Ascending aorta (tissue), 2 donors: ENCODE results near the gene NCAPG2. TPM values are rescaled to one million over a fixed set of nuclear protein-coding genes. Genes with fewer than 3 reads are reported as not detected.

Experiments used
- DNase-seq, 2 donors: peaks; one replicate each; pipeline ENCODE4 v3.0.0-alpha.2; 2019; ENCODE audit warnings: low spot score in 2 of 2
- H3K27ac ChIP-seq, 2 donors: fragments of 200-600 bp; sonication (generic); one replicate each; pipeline ENCODE4 v1.5.1; 2016 to 2017; ENCODE audit warnings: mild to moderate bottlenecking in 1 of 2
- H3K27me3 ChIP-seq: fragments of 200-600 bp; sonication (generic); one replicate; pipeline ENCODE4 v1.5.1; 2017
- H3K36me3 ChIP-seq, 2 donors: fragments of 200-600 bp; sonication (generic); one replicate each; pipeline ENCODE4 v1.5.1; 2016
- H3K4me1 ChIP-seq, 2 donors: fragments of 200-600 bp; sonication (generic); one replicate each; pipeline ENCODE4 v1.5.1; 2016 to 2017; ENCODE audit warnings: mild to moderate bottlenecking in 1 of 2
- H3K4me3 ChIP-seq, 2 donors: fragments of 200-600 bp; sonication (generic); one replicate each; pipeline ENCODE4 v1.5.1; 2016 to 2017; ENCODE audit warnings: mild to moderate bottlenecking in 1 of 2
- H3K9me3 ChIP-seq, 2 donors: fragments of 200-600 bp; sonication (generic); one replicate each; pipeline ENCODE4 v1.5.1; 2016
- CTCF ChIP-seq, 3 experiments: fragments of 200-600 bp in 2 of 3; fragments of 450-650 bp in 1 of 3; sonication (generic) in 2 of 3; IDR thresholded peaks; one replicate each; pipeline ENCODE4 v1.5.1; 2016 to 2019; ENCODE audit warnings: antibody characterized with exemption in 3 of 3, mild to moderate bottlenecking in 1 of 3, moderate library complexity in 1 of 3
- intact Hi-C: fragments of 100-400 bp; cut with DNase I; formaldehyde crosslinking; loops from one replicate; pipeline ENCODE4 v1.15.1; 2023
- total RNA-seq: library from RNA; depleted of rRNA; stranded (reverse); fragments of >200 nt; gene quantifications from one replicate; pipeline ENCODE4 v1.1.0, GENCODE V29; 2016

NCAPG2 gene
- total RNA-seq, 1 donor from 2014 or later, result 1.6 TPM

GRCh38 chr7:158601090-158601489, 103.5 kb downstream of the NCAPG2 start:
- H3K27ac ChIP-seq, result no peak overlapping the region
- intact Hi-C loops, result no loop called here
- TF ChIP-seq CTCF (IDR thresholded peaks at IDR 0.05), result no peak

GRCh38 chr7:158596745-158597144, 107.9 kb downstream of the NCAPG2 start:
- intact Hi-C loops, result no loop called here
- H3K4me3 ChIP-seq, result no peak overlapping the region
- no peak for DNase-seq
- TF ChIP-seq CTCF (IDR thresholded peaks at IDR 0.05), result no peak
- H3K27ac ChIP-seq, result no peak overlapping the region
- peaks cover 0 to 9% of the 10 kb centered on the region in 2 donors for H3K9me3 ChIP-seq
- no peaks in the 10 kb centered on the region for H3K36me3 ChIP-seq
- H3K27me3 ChIP-seq, result no peaks in the 10 kb centered on the region
- H3K4me1 ChIP-seq, result no peaks in the 10 kb centered on the region

More at GRCh38 chr7:158601090-158601489, 103.5 kb downstream of the NCAPG2 start:
- H3K9me3 ChIP-seq, result no peaks in the 10 kb centered on the region
- H3K36me3 ChIP-seq, result no peaks in the 10 kb centered on the region
- H3K4me1 ChIP-seq, result no peaks in the 10 kb centered on the region
- H3K4me3 ChIP-seq, result no peak overlapping the region
- H3K27me3 ChIP-seq, result no peaks in the 10 kb centered on the region
- DNase-seq, result no peak

- no peaks in the 10 kb centered on the region for H3K4me1 ChIP-seq
- H3K9me3 ChIP-seq, result peaks cover 0 to 9% of the 10 kb centered on the region in 2 donors
- TF ChIP-seq CTCF (IDR thresholded peaks at IDR 0.05), result no peak
- DNase-seq, result no peak
- no peak overlapping the region for H3K4me3 ChIP-seq
- H3K27me3 ChIP-seq, result no peaks in the 10 kb centered on the region
- H3K27ac ChIP-seq, result no peak overlapping the region
- no peaks in the 10 kb centered on the region for H3K36me3 ChIP-seq
- intact Hi-C loops, result no loop called here
These were observed 108.3 kb downstream of the NCAPG2 start for GRCh38 chr7:158596309-158596708.

GRCh38 chr7:158595068-158595467, 109.5 kb downstream of the NCAPG2 start:
- Histone ChIP-seq H3K9me3 (peaks cover 0 to 9% of the 10 kb centered on the region in 2 donors), H3K27ac (no peak overlapping the region), H3K4me1 (no peaks in the 10 kb centered on the region), H3K36me3 (no peaks in the 10 kb centered on the region), H3K4me3 (no peak overlapping the region), H3K27me3 (no peaks in the 10 kb centered on the region)
- no peak for DNase-seq
- no peak for TF ChIP-seq CTCF (IDR thresholded peaks at IDR 0.05)
- intact Hi-C loops, result no loop called here

GRCh38 chr7:158592541-158592940, 112.1 kb downstream of the NCAPG2 start:
- no peak for TF ChIP-seq CTCF (IDR thresholded peaks at IDR 0.05)
- H3K4me1 ChIP-seq, result no peaks in the 10 kb centered on the region
- intact Hi-C loops, result no loop called here
- DNase-seq, result no peak
- H3K9me3 ChIP-seq, result peaks cover 0 to 9% of the 10 kb centered on the region in 2 donors
- H3K27me3 ChIP-seq, result no peaks in the 10 kb centered on the region
- no peak overlapping the region for H3K27ac ChIP-seq
- no peak overlapping the region for H3K4me3 ChIP-seq
- no peaks in the 10 kb centered on the region for H3K36me3 ChIP-seq

GRCh38 chr7:158591944-158592343, 112.7 kb downstream of the NCAPG2 start:
- H3K27ac ChIP-seq, result no peak overlapping the region
- TF ChIP-seq CTCF (IDR thresholded peaks at IDR 0.05), result no peak

More at GRCh38 chr7:158591944-158592343, 112.7 kb downstream of the NCAPG2 start:
- peaks cover 0 to under 1% of the 10 kb centered on the region in 2 donors for H3K4me1 ChIP-seq
- H3K9me3 ChIP-seq, result peaks cover 0 to 9% of the 10 kb centered on the region in 2 donors
- no peaks in the 10 kb centered on the region for H3K27me3 ChIP-seq
- H3K36me3 ChIP-seq, result no peaks in the 10 kb centered on the region
- H3K4me3 ChIP-seq, result no peak overlapping the region
- intact Hi-C loops, result no loop called here
- DNase-seq, result no peak
